ENCODE results near the gene ANKLE1. TPM values are rescaled to one million over a fixed set of nuclear protein-coding genes. Genes with fewer than 3 reads are reported as not detected.
A peak's percentile ranks its signal among the peaks of the same experiment; 100 is the strongest.

The ANKLE1 gene
- total and polyA plus RNA-seq, 2 donors (not counting 3 experiments of a cell fraction or from before 2014, with no cell fraction given): 1.9 to 3.1 TPM

DNA sequence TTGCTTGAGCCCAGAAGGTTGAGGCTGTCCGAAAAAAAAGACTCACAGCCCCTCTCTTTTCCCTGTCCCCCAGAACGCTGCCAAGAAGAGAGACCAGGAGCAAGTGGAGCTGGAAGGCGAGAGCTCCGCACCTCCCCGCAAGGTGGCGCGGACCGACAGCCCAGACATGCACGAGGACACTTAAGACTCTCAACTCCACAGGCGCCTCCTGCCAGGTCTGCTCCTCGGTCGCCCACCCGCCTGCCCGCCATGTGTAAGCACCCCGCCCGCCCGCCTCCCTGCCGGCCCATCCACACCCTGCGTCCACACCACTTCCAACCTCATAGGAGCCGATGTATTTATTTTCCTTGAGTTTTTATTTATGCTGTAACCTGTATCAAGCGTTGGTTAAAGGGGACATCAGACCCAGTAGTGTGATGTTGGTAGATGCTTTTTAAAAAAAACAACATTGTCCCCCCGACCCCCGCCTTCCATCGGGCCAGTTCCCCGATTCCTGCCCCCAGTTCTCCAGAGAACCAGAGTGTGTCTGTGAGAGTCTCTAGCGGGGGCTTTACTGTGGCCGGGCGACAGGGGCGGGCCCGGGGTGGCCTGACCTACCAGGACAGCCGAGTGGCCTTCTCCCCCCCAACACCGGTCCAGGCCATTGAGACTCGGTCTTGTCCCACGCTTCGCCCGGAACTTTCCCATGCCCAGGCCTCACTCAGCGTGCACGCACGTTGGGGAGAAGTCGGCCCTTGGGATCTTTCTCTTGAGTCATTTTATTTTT, 38.0 kb downstream of the ANKLE1 start:
- Histone ChIP-seq H3K4me1 (ENCODE audit: control insufficient read depth, extremely low read depth, insufficient read depth, low read length) (no peaks in the 10 kb centered on the region), H3K4me3 (replicated peaks in 1 of 3; ENCODE audit: insufficient read depth in 1 of 3, low read depth in 1 of 3, low read length in 3 of 3) (no peak overlapping the region), H3K27ac (ENCODE audit: insufficient read depth, low read depth, low read length) (no peak overlapping the region), H3K9ac (replicated peaks; ENCODE audit: extremely low read depth, insufficient read depth, low read length) (no peak overlapping the region), H3K4me2 (ENCODE audit: insufficient read depth, low read length) (no peak overlapping the region), H3K27me3 (ENCODE audit: control insufficient read depth in 2 of 2, insufficient read depth in 2 of 2, low read length in 2 of 2) (no peaks in the 10 kb centered on the region), H3K79me2 (ENCODE audit: control insufficient read depth, insufficient read depth, low read length) (no peaks in the 10 kb centered on the region), H3K9me1 (replicated peaks; ENCODE audit: control insufficient read depth, extremely low read depth, insufficient read depth, low read length) (no peaks in the 10 kb centered on the region), H4K20me1 (replicated peaks; ENCODE audit: control insufficient read depth, extremely low read depth, insufficient read depth, low read length) (no peaks in the 10 kb centered on the region), H3K9me3 (replicated peaks; ENCODE audit: control insufficient read depth, insufficient read depth, low read length) (no peaks in the 10 kb centered on the region), H3K36me3 (ENCODE audit: control insufficient read depth in 2 of 2, extremely low read depth in 1 of 2, insufficient read depth in 2 of 2, low read length in 2 of 2) (peaks cover 6 to 24% of the 10 kb centered on the region in 2 experiments), H2AFZ (ENCODE audit: low read depth, low read length) (no peak overlapping the region)
- TF ChIP-seq JUN (IDR thresholded peaks at IDR 0.05; ENCODE audit: borderline replicate concordance, insufficient read depth, insufficient read length, low read depth): no peak
- no peak for TF ChIP-seq FOS (IDR thresholded peaks at IDR 0.05; ENCODE audit: borderline replicate concordance, insufficient read depth, low read length)
- TF ChIP-seq MYC (IDR thresholded peaks at IDR 0.05; ENCODE audit: low read depth, low read length): no peak
- TF ChIP-seq MAX (IDR thresholded peaks at IDR 0.05; ENCODE audit: insufficient read depth, insufficient read length): no peak
- TF ChIP-seq EZH2 (IDR thresholded peaks at IDR 0.05; ENCODE audit: borderline replicate concordance, low read depth, low read length, severe bottlenecking): no peak
- no peak for TF ChIP-seq POLR2AphosphoS5 (IDR thresholded peaks at IDR 0.05; ENCODE audit: insufficient read depth, low read depth, low read length)
- TF ChIP-seq GATA2 (IDR thresholded peaks at IDR 0.05; ENCODE audit: insufficient read depth, insufficient read length, low read depth, low read length): no peak
- TF ChIP-seq, protein P1, sequence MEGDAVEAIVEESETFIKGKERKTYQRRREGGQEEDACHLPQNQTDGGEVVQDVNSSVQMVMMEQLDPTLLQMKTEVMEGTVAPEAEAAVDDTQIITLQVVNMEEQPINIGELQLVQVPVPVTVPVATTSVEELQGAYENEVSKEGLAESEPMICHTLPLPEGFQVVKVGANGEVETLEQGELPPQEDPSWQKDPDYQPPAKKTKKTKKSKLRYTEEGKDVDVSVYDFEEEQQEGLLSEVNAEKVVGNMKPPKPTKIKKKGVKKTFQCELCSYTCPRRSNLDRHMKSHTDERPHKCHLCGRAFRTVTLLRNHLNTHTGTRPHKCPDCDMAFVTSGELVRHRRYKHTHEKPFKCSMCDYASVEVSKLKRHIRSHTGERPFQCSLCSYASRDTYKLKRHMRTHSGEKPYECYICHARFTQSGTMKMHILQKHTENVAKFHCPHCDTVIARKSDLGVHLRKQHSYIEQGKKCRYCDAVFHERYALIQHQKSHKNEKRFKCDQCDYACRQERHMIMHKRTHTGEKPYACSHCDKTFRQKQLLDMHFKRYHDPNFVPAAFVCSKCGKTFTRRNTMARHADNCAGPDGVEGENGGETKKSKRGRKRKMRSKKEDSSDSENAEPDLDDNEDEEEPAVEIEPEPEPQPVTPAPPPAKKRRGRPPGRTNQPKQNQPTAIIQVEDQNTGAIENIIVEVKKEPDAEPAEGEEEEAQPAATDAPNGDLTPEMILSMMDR (IDR thresholded peaks at IDR 0.05; ENCODE audit: extremely low read depth in 1 of 2, insufficient read depth in 1 of 2, low read depth in 1 of 2, low read length in 2 of 2): no peak
- TF ChIP-seq POLR2A (IDR thresholded peaks at IDR 0.05; ENCODE audit: low read depth, low read length): no peak
- dilution Hi-C loops (cut with MboI; ENCODE audit: extremely low pct_ligation_motif_present, low sequenced_read_pairs): no loop called here
- POLR2A ChIA-PET: no interaction called here
- CTCF ChIA-PET: no interaction called here
- intact Hi-C loops (cut with micrococcal nuclease): no loop called here
- DNase-seq (ENCODE audit: low read depth, low spot score): no peak
- BruUV-seq (replicated peaks): TSS peak; percentile 38
- FAIRE-seq: no peak
